Measurements from ENCODE around the gene TMTC2.

- no peak for TF ChIP-seq POLR2A (IDR thresholded peaks at IDR 0.05; ENCODE audit: low read length)
- no peak for TF ChIP-seq GATA1 (IDR thresholded peaks at IDR 0.05; ENCODE audit: low read depth, low read length)
Measured at GRCh38 chr12:82705774-82706173, 19.1 kb downstream of the TMTC2 start.
